Frontal cortex (tissue), 4 donors: ENCODE measurements around the gene MYO18A. TPM values are rescaled to one million over a fixed set of nuclear protein-coding genes. Genes with fewer than 3 reads are reported as not detected.

Source experiments
- DNase-seq, 2 donors: peaks; one replicate each; pipeline ENCODE4 v3.0.0; 2012; ENCODE audit warnings: low spot score in 2 of 2
- FAIRE-seq: peaks from 2 replicates; lab custom pipeline; 2012; peaks lifted over from hg19 to GRCh38; lab: Jason Lieb, UNC
- total RNA-seq: library from RNA; depleted of rRNA; stranded (reverse); fragments of >200 nt; gene quantifications from one replicate; pipeline ENCODE4 v1.2.3, GENCODE V29; 2014
- donor health status: control.
- donor health status: control.
- donor health status: control.

The MYO18A gene
- total RNA-seq, 1 donor from 2014 or later, result 57.9 TPM

DNA sequence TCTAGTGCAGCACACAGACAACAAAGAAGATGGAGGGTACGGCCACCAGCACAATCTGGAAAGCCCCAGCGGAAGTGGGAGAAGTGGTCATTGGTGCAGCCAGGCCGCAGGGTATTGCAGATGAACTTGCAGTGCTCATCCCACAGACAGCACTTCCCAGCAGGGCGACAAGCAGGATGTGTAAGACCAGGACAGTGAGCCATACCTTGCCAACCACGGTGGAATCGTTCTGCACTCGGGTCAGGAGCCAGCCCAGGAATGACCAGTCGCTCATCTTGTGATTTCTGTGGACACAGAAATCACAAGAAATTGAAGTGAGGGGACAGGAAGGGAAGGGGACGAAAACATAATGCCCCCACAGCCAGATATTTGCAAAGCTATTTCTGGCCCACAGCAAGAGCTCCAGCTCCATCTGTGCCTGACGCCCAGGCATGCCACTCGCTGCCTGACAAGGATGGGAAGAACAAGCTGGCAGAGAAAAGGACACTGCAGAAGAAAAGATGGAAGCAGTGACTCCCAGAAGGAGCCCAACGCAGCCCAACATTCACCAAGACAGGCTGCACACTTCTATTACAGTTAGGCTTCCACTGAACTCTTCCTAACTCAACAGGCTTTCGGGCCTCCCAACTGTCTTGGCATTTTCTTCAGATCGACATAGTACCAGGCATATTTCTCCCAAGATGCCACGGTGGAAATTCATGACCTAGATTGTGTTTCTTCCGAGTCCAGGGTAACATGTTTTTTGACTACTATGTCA lies 17.5 kb upstream of the MYO18A start:
- FAIRE-seq, result no peak
- no peak for DNase-seq

DNA sequence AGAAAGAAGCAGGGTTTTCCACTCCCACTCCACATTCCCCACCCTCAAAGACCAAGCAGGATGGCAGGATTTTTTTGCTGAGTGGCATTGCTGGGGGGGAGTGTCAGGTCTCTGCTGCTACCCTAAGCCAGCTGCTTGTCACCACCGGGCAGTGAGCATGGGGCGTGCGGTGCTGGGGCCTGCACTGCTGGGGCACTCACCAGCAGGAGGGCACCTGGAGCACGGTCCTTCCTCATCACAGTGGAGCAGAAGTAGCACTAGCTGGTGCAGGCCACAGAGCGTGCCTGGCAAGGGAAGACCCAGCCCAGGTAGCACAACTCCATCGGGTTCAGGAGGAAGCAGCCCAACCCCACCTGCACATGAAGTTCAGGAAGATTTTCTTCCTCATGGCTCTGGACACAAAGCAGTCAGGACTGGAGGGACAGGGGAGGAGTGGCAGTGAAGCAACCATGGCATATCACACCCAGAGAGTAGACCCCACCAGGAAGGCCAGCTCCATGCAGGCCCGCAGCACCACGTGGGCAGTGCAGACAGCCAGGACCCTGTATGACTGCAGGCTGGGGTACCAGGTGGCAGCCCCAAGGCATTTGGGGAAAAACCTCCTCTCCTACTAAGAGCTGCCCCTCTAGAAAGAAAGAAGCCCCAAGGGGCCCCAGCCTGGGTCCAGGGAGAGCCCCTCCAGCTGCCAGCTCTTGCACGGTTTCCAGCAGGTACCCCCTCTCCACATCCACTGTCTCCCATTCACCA lies 16.7 kb upstream of the MYO18A start:
- no peak for DNase-seq
- no peak for FAIRE-seq

DNA sequence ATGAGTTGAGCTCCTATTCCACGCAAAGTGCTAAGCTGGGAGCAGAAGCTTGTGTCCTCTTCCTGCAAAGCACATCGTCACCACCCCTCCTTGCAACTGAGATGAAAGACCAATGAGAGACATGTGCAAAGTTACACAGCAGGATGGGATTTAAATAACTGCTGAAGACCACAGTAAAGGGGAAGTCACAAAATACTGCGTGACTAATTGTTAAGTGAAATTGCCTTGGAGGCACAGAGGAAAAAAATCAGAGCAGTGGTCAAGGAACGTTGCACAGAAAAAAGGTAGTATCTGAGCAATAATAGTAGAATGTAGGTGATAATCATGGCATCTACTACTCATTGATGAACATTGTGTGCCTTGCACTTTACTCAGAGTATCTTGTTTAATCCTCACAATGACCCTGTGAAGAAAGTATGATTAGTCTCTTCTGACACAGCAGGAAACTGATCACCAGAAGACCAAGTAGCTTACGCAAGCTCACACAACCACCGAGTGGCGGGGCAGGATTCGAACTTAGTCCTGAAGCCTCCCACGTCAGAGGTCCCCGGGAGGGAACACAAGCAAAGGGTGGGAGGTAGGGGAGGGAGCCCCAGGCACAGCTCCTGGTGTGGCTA lies 15.4 kb upstream of the MYO18A start:
- FAIRE-seq (no peak), DNase-seq (no peak)

DNA sequence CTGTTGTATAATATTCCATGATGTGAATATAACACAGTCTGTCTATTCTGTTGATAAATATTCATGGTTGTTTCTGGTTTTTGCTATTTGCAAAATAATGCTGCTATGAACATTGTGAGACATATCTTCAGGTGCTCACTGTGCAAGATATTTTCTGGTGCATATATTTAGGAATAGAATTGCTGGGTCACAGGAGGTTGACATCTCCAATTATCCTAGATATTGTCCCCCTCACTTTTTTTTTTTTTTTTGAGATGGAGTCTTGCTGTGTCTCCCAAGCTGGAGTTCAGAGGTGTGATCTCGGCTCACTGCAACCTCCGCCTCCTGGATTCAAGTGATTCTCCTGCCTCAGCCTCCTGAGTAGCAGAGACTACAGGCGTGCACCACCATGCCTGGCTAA lies 14.5 kb upstream of the MYO18A start:
- DNase-seq (no peak), FAIRE-seq (no peak)

DNA sequence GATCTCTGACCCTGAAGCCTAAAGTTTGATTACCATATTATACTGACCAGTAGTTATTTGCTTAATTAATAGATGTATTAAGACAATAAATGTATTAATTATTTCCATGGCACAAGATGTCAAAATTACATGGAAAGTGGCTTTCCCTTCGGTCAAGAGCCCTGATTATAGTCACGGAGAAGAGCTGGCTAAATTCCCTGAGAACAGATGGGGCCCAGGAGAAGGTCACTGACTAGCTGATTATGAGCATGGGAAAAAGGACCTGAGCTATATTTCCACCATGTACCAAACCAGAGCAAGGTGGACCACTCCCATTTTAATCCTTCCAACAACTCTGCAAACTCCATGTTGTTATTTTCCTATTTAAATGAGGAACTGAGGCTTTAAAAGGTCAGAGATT lies 12.9 kb upstream of the MYO18A start:
- DNase-seq (no peak), FAIRE-seq (no peak)

DNA sequence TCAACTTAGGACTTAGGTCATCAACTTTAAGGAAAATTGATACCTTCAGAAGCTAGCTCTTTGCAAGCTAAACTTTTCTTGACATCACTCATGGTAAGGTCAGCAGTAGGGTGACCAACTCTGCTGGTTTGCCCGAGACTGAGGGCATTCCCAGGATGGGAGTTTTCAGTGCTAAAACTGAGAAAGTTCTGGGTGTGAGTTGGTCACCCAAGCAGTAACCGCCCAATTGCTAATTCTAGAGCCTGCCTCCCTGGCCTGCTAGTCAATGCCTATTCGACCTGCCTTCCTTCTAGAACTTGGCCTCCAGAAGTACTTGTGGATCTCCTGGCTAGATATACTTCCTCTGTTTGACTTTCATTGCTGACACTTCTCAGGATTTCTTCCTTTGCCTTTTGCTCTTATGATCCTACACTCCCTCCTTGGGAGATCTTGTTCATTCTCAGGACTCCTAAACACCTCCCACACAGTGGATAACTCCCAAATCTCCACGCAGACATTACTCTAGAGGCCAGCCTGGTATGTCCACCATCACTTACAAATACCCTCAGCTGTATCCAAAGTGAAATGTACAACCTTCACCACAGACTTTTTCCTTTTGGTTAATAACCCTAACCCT lies 10.5 kb upstream of the MYO18A start:
- DNase-seq (no peak), FAIRE-seq (no peak)

DNA sequence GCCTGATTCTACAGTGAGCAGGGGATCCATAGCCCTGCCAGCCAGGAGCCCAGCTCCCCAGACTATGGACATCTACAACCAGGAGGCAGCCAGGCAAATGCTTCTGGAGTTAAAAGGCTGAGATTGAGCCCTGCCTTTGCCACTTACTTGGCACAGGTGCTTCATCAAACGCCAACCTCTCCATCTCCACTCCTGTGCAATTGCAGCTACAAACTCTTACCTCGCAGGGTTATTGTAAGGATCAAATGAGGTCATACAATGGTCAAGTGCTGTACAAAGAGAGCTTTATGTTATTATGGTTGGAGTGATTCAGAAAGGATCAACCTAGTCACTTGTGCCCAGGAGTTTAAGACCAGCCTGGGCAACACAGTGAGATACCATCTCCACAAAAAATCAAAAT lies 9.8 kb upstream of the MYO18A start:
- FAIRE-seq, result no peak
- no peak for DNase-seq

DNA sequence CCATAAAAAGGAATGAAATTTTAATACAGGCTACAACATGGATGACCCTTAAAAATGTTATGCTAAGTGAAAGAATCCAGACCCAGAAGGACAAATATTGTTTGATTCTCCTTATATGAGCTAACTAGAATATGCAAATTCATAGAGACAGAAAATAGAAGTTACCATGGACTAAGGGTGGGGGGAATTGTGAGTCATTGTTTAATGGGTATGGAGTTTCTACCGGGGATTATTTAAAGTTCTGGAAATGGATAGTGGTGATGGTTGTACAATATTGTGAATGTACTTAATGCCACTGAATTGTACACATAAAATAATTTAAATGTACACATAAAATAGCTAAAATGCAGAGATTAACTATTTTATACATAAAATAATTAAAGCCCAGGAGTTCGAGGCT lies 9.2 kb upstream of the MYO18A start:
- FAIRE-seq, result no peak
- DNase-seq, result no peak

DNA sequence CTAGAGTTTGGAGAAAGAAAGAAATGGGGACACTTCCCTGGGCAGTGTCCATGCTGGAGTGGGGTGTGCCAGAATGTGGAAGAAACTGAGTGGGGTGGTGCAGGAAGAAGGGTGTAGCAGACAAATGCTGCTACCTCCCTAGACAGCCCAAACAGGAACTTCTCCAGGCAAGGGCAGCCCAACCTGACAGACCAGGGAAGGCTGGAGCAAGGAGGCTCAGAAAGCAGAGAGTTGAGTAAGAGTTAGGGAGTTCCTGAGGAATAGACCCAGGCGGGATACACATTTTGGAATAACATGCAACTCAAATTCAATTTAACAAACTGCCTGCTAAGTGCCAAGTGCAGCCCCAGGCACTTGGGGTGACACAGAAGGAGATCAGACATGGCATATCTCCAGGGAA lies 1.0 kb upstream of the MYO18A start:
- FAIRE-seq, result no peak

DNA sequence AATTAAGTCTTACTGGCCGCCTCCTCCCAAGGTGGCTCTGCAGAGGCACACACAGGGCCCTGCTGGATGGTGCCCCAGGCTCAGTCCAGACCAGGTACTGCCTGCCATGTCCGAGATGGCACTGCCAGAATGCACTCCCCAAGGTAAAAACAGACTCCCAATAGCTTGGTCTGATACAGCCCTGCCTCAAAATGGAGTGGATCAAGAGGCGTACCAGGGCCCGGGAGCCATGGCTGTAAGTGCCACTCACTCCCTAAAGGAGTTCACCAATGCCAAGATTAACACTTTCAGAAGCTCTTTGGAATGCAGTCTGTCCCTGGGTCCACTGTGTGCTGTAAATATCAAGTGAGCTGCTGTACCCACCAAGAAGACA lies 576 bp upstream of the MYO18A start:
- DNase-seq, result no peak
- FAIRE-seq, result no peak

More for the DNA sequence above, 1.0 kb upstream of the MYO18A start:
- DNase-seq, result no peak

DNA sequence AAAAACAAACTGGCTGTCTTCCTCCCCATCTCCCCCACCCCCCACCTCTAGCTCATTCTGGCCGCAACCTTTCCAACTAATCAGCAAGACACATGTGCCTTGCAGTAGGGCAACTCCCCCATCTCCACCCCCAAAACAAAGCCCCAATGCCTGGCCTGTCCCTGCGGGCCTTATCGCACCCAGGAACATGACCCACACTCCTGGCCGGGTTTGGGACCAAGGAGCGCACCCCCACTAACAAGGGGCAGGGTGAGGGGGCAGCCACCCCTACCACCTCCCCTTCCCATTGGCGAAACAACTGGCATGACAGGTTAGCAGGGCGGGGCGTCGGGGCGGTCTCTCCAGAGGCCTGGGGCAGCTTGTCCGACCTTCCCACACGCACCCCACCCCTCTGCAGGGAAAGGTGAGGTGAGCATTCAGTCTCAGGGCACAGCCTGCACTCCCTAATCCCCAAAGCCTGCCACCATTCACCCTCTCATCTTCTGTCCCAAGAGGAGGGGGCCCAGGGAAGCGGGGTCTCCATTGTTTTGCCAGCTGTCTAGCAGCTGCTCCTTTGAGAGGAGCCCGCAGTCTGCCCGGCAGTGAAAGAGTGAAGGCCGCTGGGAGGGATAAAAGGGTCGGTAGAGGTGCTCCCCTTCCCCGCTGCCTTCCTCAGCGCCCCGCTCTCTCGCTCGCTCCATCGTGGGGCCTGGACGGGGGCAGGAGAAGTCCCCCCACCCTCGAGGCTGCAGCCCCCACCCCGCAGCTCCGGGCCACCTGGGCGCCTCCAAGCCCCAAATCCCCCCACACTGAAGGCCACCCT lies 765 bp downstream of the MYO18A start:
- FAIRE-seq, result no peak
- peak in 1 of 2 donors; percentile 58 for DNase-seq

DNA sequence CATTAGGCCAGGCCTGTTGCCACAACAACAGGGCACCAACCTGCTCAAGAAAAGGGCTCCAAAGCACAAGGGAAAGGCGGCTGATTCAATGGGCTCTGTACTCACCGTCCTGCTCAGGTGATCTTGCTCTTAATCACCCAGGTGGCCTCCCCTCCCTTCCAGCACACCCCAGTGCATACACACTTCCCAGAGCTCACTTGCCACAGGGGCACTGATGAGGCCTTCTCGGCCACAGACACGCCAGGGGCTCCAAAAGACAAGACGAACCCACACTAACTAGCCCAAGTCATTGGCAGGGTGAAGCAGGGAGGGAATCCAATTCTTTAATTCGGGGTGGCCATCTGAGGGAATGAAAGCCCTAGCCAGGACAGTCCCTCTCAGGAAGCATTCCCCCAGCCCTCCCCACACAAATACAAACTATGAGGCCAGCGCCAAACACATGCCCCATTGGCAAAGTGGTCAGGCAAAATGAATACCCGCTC lies 1.4 kb downstream of the MYO18A start:
- peak in 1 of 2 donors; percentile 71 for DNase-seq
- no peak for FAIRE-seq

DNA sequence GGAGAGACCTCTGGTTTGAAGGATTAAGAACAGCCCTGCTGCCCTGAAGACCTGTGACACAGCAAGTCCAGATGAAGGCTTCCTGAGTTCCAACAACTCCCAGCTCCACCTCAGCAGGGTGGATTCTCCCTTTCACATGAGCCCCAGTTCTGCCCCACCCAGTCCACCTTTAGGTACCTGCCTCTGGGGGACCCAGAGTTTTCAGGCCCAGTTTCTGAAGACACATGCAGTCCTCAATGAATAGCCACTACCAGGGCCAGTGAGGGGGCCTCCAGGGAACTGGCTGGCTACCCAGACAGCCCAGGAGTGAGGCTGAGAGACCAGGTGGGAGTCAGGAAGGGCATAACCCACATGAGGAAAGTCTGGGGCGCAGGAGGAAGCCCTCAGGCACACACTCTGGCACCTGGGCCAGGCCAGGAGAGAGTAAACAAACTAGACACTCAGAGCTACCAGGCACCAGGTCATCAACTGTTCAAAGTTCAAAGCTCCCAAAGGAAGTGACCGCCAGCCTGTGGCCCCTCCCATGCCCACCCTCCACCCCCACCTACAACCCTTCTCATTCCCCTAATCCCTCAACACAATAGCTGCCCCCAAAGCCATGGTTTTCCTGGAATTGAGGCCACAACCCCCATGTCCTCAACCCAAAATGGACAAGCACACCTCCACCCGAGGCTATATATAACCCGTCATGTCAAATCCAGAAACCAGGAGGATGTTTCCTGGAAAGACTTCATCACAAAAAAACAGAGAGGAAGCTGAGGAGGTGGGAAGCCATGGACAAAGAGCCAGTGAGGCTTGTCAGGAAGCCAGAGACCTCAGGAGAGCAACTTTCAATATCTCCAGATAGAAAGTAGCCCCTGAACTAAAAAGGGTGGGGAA lies 2.1 kb downstream of the MYO18A start:
- FAIRE-seq (no peak), DNase-seq (peak in 1 of 2 donors; percentile 54)

DNA sequence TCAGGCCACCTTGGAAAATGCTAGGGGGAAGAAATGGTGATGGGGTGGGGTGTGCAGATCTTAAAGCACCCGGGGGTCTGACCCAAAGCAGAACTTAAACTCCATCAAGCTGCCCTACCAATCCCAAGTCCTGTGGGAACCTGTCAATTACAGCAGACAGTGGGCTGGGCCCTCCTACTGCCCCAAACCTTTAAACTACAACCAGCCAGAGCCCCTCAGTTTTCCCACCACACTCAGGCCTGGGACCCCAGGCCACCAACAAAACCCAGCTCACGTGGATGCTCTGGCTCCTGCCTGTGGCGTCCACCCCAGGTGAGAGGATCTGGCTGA lies 2.7 kb downstream of the MYO18A start:
- FAIRE-seq (no peak), DNase-seq (no peak)

DNA sequence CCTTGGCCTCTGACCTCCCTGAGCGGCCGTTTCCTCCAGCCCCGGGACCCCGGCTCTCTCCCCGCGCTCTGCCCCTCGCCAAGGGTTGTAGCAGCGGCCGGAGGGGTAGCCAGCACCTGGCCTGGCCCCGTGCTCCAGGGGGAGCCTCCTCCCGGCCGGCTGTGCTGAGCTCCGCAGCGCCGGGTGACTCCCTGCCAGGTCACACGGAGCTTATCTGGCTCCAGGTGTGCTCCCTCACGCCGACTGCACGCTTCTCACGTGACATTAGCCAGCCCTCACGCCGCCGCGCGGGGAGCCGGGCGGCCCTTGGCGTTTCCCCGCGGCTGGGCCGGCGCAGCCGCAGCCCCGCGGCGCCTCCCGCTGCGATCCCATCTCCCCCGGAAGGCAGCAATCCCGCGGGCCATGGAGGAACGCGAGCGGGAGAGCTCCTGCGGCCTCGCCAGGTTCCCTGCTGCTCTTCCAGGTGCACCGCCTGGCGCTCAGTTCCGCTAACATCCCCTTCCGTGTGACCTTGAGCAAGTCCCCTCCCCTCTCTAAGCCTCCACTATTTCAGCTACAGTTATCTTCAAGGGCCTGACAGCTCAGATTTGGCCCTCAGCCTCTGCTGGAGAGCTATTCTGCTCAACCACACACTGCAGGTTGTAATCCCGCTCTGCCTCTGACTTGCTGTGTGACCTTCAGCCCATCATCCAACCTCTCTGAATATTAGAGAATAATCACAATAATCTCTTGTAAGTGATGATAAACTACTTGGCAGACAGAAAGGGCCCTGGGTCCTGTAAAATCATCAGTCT lies 3.4 kb downstream of the MYO18A start:
- DNase-seq (peak in 1 of 2 donors; percentile 64), FAIRE-seq (no peak)

DNA sequence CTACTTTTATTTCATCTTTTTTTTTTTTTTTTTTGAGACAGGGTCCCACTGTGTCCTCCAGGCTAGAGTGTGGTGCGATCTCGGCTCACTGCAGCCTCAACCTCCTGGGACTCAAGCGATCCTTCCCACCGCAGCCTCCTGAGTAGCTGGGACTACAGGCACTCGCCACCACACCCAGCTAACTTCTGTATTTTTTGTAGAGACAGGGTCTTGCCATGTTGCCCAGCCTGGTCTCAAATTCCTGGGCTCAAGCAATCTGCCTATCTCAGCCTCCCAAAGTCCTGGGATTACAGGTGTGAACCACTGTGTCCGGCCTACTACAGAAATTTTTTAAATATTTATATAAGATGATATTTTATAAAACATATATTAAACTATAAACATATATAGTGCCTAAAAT lies 4.8 kb downstream of the MYO18A start:
- no peak for FAIRE-seq

DNA sequence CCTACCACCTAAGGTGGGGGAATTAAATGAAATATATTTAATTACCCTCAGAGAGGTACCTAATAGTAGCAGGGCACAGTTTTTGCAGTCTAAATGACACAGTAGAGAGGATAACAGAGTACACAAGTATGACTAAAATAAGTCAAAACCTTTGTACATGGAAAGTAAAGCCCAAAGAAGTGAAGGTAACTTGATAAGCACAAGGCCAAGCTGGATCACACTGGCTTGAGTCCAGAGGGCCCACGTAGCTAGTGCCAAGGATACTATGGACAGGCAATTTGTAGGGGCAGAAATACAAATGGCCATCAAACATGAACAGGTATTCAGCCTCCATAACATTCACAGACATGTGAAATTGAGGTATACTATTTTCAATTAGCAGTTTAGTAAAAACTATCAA lies 7.6 kb downstream of the MYO18A start:
- FAIRE-seq (no peak), DNase-seq (no peak)

More for the DNA sequence above, 4.8 kb downstream of the MYO18A start:
- DNase-seq, result no peak

DNA sequence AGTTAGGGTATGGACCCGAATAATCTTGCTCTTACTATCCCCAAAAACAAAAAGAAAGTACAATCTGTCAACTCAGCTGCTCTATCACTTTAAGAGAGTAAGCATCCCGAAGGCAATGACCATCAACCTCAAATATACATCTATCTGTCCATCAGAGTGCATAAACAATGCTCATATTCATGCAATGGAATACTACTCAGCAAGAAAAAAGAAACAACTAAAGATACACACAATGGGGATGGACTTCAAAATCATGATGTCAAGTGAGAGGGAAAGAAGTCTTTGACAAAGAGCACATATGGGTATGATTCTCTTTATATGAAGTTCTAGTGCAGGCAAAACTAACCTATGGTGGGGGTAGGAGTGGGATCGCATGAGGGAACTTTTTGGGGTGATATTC lies 9.5 kb downstream of the MYO18A start:
- FAIRE-seq (no peak), DNase-seq (no peak)
